HepG2 (cell line): ENCODE data around the gene FBP1. TPM values are rescaled to one million over a fixed set of nuclear protein-coding genes. Genes with fewer than 3 reads are reported as not detected.

Experiments used
- ATAC-seq: fragments of 200-7000 bp; cut with Tn5 transposase; 3 replicates; pipeline ENCODE4 v1.9.1; 2020; ENCODE audit warnings: mild to moderate bottlenecking, moderate library complexity
- BruUV-seq: library from RNA; stranded (reverse); fragments of 400-500 nt; replicated peaks from 2 replicates; lab custom pipeline; 2021; lab: Mats Ljungman, UMichigan
- CTCF ChIA-PET: fragments of 300-600 bp; formaldehyde crosslinking; extraction: SDS; loops from one replicate; lab custom pipeline; 2021; ENCODE audit warnings: low total read pairs, inconsistent platforms, low intra/inter-chr PET ratio; lab: Yijun Ruan, JAX
- POLR2A ChIA-PET: fragments of 350-600 bp; sonication (Branson Sonifier 250); formaldehyde crosslinking; loops from one replicate; lab custom pipeline; 2020; ENCODE audit warnings: antibody characterized with exemption, inconsistent platforms; lab: Yijun Ruan, JAX
- DNase-seq: peaks from one replicate; pipeline ENCODE4 v3.0.0-alpha.2; 2015; ENCODE audit warnings: low spot score
- FAIRE-seq: peaks from 3 replicates; lab custom pipeline; 2011; peaks lifted over from hg19 to GRCh38; lab: Jason Lieb, UNC
- H2AFZ ChIP-seq: one replicate; pipeline ENCODE4 v1.6.1; 2011; ENCODE audit warnings: low read length, inconsistent platforms
- H3K27ac ChIP-seq: fragments of 300-600 bp; 3 replicates; pipeline ENCODE4 v1.8.0; 2011; ENCODE audit warnings: mixed run types, mild to moderate bottlenecking, mixed read lengths, low read length, inconsistent platforms; ENCODE audit not compliant: insufficient read depth; ENCODE audit errors: extremely low read length
- H3K27me3 ChIP-seq, 2 experiments: fragments of 200-600 bp in 1 of 2; 2 replicates in 1 of 2; 3 replicates in 1 of 2; pipeline versions ENCODE4 v1.6.0 to v1.8.0; 2011; ENCODE audit warnings: low read length in 2 of 2, mild to moderate bottlenecking in 2 of 2, moderate library complexity in 2 of 2, inconsistent platforms in 1 of 2; ENCODE audit not compliant: insufficient read depth in 2 of 2, control insufficient read depth in 1 of 2
- H3K36me3 ChIP-seq, 2 experiments: fragments of 200-600 bp in 1 of 2; replicated peaks in 1 of 2; 2 replicates in 1 of 2; 3 replicates in 1 of 2; pipeline versions ENCODE4 v1.5.1 to v1.8.0; 2011; ENCODE audit warnings: low read length in 2 of 2, inconsistent platforms in 1 of 2; ENCODE audit not compliant: insufficient read depth in 2 of 2, control insufficient read depth in 1 of 2
- H3K4me1 ChIP-seq: 2 replicates; pipeline ENCODE4 v1.5.1; 2012; ENCODE audit warnings: low read length, inconsistent platforms; ENCODE audit not compliant: insufficient read depth
- H3K4me2 ChIP-seq: 2 replicates; pipeline ENCODE4 v1.6.0; 2011; ENCODE audit warnings: low read depth, low read length, inconsistent platforms
- H3K4me3 ChIP-seq, 3 experiments: fragments of 200-600 bp in 1 of 3; sonication (generic), shearing (Covaris generic) in 1 of 3; replicated peaks in 1 of 3; 2 replicates each; pipeline ENCODE4 v1.5.1; 2011 to 2016; ENCODE audit warnings: low read length in 3 of 3, inconsistent platforms in 2 of 3, low read depth in 2 of 3, mild to moderate bottlenecking in 2 of 3, control low read depth in 1 of 3, mixed read lengths in 1 of 3; ENCODE audit not compliant: insufficient read depth in 1 of 3
- H3K79me2 ChIP-seq: one replicate; pipeline ENCODE4 v1.6.1; 2011; ENCODE audit warnings: low read length, inconsistent platforms; ENCODE audit not compliant: insufficient read depth
- H3K9ac ChIP-seq: 2 replicates; pipeline ENCODE4 v1.6.0; 2011; ENCODE audit warnings: mild to moderate bottlenecking, low read depth, low read length, inconsistent platforms; ENCODE audit not compliant: insufficient read depth
- H3K9me3 ChIP-seq: 2 replicates; pipeline ENCODE4 v1.5.1; 2012; ENCODE audit warnings: mild to moderate bottlenecking, low read length
- H4K20me1 ChIP-seq: 2 replicates; pipeline ENCODE4 v1.6.0; 2011; ENCODE audit warnings: inconsistent platforms, mild to moderate bottlenecking, low read length, moderate library complexity; ENCODE audit not compliant: insufficient read depth
- KMT2A ChIP-seq: sonication (generic); formaldehyde crosslinking; IDR thresholded peaks from 2 replicates; pipeline ENCODE4 v1.4.0; 2020; ENCODE audit warnings: missing genetic modification reagents
- POLR2G ChIP-seq: fragments of 200-400 bp; formaldehyde crosslinking; IDR thresholded peaks from 2 replicates; pipeline ENCODE4 v1.6.1; 2018; ENCODE audit warnings: mild to moderate bottlenecking, low read depth, low read length, moderate library complexity
- SCMH1 ChIP-seq: sonication (generic); formaldehyde crosslinking; IDR thresholded peaks from 2 replicates; pipeline ENCODE4 v1.9.0; 2021; ENCODE audit warnings: missing genetic modification reagents, mild to moderate bottlenecking, borderline replicate concordance
- SYNCRIP ChIP-seq: fragments of 200-400 bp; formaldehyde crosslinking; IDR thresholded peaks from 2 replicates; pipeline ENCODE4 v1.6.1; 2018; ENCODE audit warnings: mild to moderate bottlenecking, low read depth, low read length; ENCODE audit not compliant: insufficient read depth
- ZNF569 ChIP-seq: sonication (generic); formaldehyde crosslinking; IDR thresholded peaks from 2 replicates; pipeline ENCODE4 v1.5.0; 2020; ENCODE audit warnings: mild to moderate bottlenecking, missing genetic modification reagents, moderate library complexity, borderline replicate concordance
- ZNF776 ChIP-seq: sonication (generic); formaldehyde crosslinking; IDR thresholded peaks from 2 replicates; pipeline ENCODE4 v1.4.0; 2020; ENCODE audit warnings: mild to moderate bottlenecking, missing genetic modification reagents
- ZNF780A ChIP-seq: sonication (generic); formaldehyde crosslinking; IDR thresholded peaks from 2 replicates; pipeline ENCODE4 v1.8.0; 2022; ENCODE audit warnings: mild to moderate bottlenecking, missing genetic modification reagents, moderate library complexity
- WGBS: methylation state at CpG from one replicate; pipeline ENCODE4 v1.1.6; 2017; ENCODE audit warnings: low lambda C conversion rate; 5-methylcytosine and 5-hydroxymethylcytosine counted together
- in situ Hi-C: cut with HindIII; loops from 2 replicates; pipeline ENCODE4 v1.10.0; 2017; ENCODE audit warnings: low pct_unique_long_range_greater_than_20kb; ENCODE audit not compliant: extremely low pct_ligation_motif_present
- intact Hi-C: fragments of 100-400 bp; cut with micrococcal nuclease; formaldehyde crosslinking; loops from one replicate; pipeline ENCODE4 v1.10.0; 2022; ENCODE audit not compliant: unreplicated experiment
- polyA plus RNA-seq, 8 experiments: library from polyadenylated mRNA; depleted of rRNA in 3 of 8; stranded (reverse) in 7 of 8; unstranded in 1 of 8; fragments of >200 nt; fragmentation: Illumina TruSeq in 4 of 8; extraction: Trizol in 4 of 8; gene quantifications; 2 replicates each; pipeline versions ENCODE4 v1.2.1 to v1.2.3, GENCODE V29; 2011 to 2016; ENCODE audit warnings: low read depth in 4 of 8, missing spikeins in 1 of 8, mixed read lengths in 1 of 8; ENCODE audit not compliant: insufficient read depth in 1 of 8
- total RNA-seq, 5 experiments: library from RNA; depleted of rRNA; stranded (reverse); fragments of >200 nt; fragmentation: Illumina TruSeq; extraction: Trizol; gene quantifications; 2 replicates each; pipeline ENCODE4 v1.2.3, GENCODE V29; 2016; ENCODE audit warnings: low read depth in 1 of 5
- TF ChIP-seq, protein P1 (sequence below): sonication (generic); formaldehyde crosslinking; IDR thresholded peaks from 2 replicates; pipeline ENCODE4 v1.8.1; 2023; ENCODE audit warnings: missing genetic modification reagents, mild to moderate bottlenecking, borderline replicate concordance
- TF ChIP-seq, protein P2 (sequence below): sonication (generic); formaldehyde crosslinking; IDR thresholded peaks from 2 replicates; pipeline ENCODE4 v1.4.0; 2020; ENCODE audit warnings: mild to moderate bottlenecking, missing genetic modification reagents
- TF ChIP-seq, protein P3 (sequence below): sonication (generic); formaldehyde crosslinking; IDR thresholded peaks from 2 replicates; pipeline ENCODE4 v1.5.0; 2020; ENCODE audit warnings: mild to moderate bottlenecking, missing genetic modification reagents
- TF ChIP-seq, protein P4 (sequence below): sonication (generic); formaldehyde crosslinking; IDR thresholded peaks from 2 replicates; pipeline ENCODE4 v1.4.0; 2020; ENCODE audit warnings: mild to moderate bottlenecking, missing genetic modification reagents

FBP1 gene
- total and polyA plus RNA-seq, 2 of the 13 experiments (the other 11 are each of a cell fraction or from before 2014, with no cell fraction given): 0.29 to 0.53 TPM

DNA sequence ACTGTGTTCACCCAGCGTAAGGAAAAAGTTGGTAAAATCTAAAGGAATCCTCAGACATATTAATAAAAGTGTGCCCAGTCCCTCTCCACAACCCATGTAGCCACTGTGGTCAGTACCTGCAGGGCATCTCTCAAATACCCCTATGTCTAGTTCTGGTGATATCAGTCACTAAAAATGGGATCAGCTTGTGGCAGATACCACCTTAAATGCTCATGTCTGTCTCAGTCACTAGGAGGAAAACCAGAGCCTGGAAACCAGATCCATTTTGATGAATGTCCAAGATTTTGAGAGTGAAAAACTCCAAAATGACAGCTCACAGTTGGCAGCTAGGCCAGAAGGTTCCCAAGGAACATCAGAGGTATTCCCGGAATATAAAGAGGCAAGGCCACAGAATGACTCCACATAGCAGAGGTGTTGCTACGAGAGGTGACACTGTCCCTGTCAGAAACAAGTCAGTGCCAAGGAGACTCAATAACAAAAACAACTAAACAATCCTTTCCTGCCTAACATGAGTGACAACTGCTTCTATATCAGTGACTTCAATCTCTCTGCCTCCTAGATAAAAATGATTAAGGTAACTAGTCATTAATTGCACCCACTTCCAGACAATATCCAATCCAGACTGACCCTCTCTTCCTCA, 70.9 kb downstream of the FBP1 start:
- POLR2A ChIA-PET: no interaction called here
- H3K4me3 ChIP-seq: no peak overlapping the region
- H3K36me3 ChIP-seq: no peaks in the 10 kb centered on the region
- FAIRE-seq (no peak), ATAC-seq (no peak), DNase-seq (no peak)
- TF ChIP-seq, protein P1, sequence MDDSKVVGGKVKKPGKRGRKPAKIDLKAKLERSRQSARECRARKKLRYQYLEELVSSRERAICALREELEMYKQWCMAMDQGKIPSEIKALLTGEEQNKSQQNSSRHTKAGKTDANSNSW (CRISPR knock-in tag): no peak
- TF ChIP-seq, protein P2, sequence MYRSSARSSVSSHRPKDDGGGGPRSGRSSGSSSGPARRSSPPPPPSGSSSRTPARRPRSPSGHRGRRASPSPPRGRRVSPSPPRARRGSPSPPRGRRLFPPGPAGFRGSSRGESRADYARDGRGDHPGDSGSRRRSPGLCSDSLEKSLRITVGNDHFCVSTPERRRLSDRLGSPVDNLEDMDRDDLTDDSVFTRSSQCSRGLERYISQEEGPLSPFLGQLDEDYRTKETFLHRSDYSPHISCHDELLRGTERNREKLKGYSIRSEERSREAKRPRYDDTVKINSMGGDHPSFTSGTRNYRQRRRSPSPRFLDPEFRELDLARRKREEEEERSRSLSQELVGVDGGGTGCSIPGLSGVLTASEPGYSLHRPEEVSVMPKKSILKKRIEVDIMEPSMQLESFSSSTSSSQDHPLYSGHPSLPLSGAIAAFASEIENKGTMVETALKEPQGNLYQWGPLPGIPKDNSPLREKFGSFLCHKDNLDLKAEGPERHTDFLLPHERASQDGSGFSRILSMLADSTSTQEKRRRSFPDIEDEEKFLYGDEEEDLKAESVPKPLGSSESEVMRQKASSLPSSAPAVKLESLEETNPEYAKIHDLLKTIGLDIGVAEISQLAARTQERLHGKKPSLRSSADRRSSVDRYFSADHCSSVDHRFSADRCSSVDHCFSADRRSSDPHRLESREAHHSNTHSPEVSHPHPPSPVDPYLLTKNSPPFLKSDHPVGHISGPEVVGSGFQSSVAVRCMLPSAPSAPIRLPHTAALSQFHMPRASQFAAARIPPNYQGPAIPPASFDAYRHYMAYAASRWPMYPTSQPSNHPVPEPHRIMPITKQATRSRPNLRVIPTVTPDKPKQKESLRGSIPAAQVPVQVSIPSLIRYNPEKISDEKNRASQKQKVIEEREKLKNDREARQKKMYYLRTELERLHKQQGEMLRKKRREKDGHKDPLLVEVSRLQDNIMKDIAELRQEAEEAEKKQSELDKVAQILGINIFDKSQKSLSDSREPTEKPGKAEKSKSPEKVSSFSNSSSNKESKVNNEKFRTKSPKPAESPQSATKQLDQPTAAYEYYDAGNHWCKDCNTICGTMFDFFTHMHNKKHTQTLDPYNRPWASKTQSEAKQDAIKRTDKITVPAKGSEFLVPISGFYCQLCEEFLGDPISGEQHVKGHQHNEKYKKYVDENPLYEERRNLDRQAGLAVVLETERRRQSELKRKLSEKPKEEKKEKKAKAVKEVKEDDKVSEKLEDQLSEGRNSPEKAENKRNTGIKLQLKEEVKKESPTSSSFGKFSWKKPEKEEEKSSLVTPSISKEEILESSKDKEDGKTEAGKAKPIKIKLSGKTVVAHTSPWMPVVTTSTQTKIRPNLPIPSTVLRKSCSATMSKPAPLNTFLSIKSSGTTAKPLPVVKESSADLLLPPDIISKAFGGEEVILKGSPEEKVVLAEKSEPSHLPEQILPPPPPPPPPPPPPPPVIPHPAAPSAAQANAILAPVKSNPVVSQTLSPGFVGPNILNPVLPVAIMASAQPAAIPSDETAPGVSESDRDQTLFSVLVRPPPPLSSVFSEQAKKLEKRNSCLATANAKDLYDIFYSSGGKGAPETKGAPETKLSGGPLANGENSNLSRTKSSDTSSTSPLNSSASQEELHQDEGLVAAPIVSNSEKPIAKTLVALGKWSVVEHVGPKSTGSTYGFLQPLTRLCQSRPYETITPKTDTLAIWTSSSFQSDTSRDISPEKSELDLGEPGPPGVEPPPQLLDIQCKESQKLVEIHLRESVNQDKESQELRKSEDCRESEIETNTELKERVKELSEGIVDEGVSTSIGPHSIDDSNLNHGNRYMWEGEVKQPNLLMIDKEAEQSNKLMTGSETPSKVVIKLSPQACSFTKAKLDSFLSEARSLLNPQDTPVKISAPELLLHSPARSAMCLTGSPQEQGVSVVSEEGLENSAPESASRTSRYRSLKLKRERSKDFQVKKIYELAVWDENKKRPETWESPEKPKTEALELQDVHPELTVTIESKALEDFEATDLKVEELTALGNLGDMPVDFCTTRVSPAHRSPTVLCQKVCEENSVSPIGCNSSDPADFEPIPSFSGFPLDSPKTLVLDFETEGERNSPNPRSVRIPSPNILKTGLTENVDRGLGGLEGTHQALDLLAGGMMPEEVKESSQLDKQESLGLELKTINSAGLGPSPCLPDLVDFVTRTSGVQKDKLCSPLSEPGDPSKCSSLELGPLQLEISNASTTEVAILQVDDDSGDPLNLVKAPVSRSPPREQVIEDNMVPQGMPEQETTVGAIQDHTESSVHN: no peak
- no peak for TF ChIP-seq SCMH1 (CRISPR knock-in tag)
- TF ChIP-seq, protein P3, sequence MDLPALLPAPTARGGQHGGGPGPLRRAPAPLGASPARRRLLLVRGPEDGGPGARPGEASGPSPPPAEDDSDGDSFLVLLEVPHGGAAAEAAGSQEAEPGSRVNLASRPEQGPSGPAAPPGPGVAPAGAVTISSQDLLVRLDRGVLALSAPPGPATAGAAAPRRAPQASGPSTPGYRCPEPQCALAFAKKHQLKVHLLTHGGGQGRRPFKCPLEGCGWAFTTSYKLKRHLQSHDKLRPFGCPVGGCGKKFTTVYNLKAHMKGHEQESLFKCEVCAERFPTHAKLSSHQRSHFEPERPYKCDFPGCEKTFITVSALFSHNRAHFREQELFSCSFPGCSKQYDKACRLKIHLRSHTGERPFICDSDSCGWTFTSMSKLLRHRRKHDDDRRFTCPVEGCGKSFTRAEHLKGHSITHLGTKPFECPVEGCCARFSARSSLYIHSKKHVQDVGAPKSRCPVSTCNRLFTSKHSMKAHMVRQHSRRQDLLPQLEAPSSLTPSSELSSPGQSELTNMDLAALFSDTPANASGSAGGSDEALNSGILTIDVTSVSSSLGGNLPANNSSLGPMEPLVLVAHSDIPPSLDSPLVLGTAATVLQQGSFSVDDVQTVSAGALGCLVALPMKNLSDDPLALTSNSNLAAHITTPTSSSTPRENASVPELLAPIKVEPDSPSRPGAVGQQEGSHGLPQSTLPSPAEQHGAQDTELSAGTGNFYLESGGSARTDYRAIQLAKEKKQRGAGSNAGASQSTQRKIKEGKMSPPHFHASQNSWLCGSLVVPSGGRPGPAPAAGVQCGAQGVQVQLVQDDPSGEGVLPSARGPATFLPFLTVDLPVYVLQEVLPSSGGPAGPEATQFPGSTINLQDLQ (CRISPR knock-in tag): no peak
- TF ChIP-seq ZNF569: no peak
- TF ChIP-seq SYNCRIP: no peak
- TF ChIP-seq ZNF780A (CRISPR knock-in tag): no peak
- TF ChIP-seq POLR2G: no peak
- TF ChIP-seq KMT2A (CRISPR knock-in tag): no peak
- TF ChIP-seq, protein P4, sequence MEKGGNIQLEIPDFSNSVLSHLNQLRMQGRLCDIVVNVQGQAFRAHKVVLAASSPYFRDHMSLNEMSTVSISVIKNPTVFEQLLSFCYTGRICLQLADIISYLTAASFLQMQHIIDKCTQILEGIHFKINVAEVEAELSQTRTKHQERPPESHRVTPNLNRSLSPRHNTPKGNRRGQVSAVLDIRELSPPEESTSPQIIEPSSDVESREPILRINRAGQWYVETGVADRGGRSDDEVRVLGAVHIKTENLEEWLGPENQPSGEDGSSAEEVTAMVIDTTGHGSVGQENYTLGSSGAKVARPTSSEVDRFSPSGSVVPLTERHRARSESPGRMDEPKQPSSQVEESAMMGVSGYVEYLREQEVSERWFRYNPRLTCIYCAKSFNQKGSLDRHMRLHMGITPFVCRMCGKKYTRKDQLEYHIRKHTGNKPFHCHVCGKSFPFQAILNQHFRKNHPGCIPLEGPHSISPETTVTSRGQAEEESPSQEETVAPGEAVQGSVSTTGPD (CRISPR knock-in tag): no peak
- TF ChIP-seq ZNF776: no peak
- no peaks in the 10 kb centered on the region; a peak in 1 of 5 replicates for H3K27me3 ChIP-seq
- H3K4me1 ChIP-seq: peaks cover 5% of the 10 kb centered on the region; the same call in 1 of the 2 replicates
- intact Hi-C loops (no loop called here), in situ Hi-C loops (no loop called here)
- WGBS: 44% methylated on average over 3 of the region's 3 CpGs
- H4K20me1 ChIP-seq: no peaks in the 10 kb centered on the region
- H3K4me2 ChIP-seq: no peak overlapping the region
- no peak overlapping the region for H3K9ac ChIP-seq
- H2AFZ ChIP-seq: no peak overlapping the region
- CTCF ChIA-PET: no interaction called here
- no peaks in the 10 kb centered on the region for H3K9me3 ChIP-seq
- no peaks in the 10 kb centered on the region for H3K79me2 ChIP-seq
- no peak overlapping the region for H3K27ac ChIP-seq
- no TSS peak for BruUV-seq
